SK-N-SH (cell line): ENCODE measurements around the gene RAB7A.

Experiments used
- FOXM1 ChIP-seq: IDR thresholded peaks from 2 replicates; pipeline ENCODE4 v1.4.0; 2012; ENCODE audit warnings: low read depth, mild to moderate bottlenecking
- RAD21 ChIP-seq: IDR thresholded peaks from 2 replicates; pipeline ENCODE4 v1.6.1; 2012; ENCODE audit warnings: mild to moderate bottlenecking, low read length
- TF ChIP-seq, protein P1 (sequence below): fragments of 200-600 bp; sonication (generic); IDR thresholded peaks from 2 replicates; pipeline ENCODE4 v1.6.1; 2017; ENCODE audit warnings: antibody characterized with exemption, mild to moderate bottlenecking, moderate library complexity

DNA sequence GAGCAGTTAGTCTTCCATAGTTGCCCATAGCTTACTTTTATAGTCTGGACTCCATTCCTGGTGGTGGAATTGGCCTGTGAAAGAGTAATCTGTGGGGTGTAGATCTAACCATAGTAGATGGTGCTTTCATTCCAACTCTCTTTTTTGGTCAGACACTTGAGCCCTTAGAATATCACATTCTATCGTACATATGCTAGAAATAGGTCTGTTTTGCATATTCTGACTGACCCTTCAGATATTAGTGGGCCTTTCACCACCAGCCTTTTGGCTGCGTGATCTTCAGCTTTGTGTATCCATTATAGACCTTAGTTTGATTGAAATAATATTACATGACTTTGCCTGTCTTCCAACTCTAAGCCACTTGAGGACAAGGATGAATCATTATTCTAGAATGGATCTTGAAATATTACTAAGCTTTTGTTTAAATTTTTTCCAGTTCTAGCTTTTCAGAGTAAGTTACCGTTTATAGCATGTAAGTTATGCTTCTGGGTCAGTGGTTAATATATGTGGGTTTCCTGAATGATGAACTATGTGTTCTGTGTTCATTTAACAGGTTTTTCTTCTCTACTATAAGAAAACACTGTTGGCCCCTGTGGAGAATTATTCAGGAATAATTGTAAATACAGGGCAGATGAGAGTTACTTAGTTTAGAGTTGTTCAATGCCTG is 8.7 kb downstream of the RAB7A start:
- TF ChIP-seq RAD21 (no peak), FOXM1 (no peak)
- TF ChIP-seq, protein P1, sequence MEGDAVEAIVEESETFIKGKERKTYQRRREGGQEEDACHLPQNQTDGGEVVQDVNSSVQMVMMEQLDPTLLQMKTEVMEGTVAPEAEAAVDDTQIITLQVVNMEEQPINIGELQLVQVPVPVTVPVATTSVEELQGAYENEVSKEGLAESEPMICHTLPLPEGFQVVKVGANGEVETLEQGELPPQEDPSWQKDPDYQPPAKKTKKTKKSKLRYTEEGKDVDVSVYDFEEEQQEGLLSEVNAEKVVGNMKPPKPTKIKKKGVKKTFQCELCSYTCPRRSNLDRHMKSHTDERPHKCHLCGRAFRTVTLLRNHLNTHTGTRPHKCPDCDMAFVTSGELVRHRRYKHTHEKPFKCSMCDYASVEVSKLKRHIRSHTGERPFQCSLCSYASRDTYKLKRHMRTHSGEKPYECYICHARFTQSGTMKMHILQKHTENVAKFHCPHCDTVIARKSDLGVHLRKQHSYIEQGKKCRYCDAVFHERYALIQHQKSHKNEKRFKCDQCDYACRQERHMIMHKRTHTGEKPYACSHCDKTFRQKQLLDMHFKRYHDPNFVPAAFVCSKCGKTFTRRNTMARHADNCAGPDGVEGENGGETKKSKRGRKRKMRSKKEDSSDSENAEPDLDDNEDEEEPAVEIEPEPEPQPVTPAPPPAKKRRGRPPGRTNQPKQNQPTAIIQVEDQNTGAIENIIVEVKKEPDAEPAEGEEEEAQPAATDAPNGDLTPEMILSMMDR = no peak
